Smooth muscle cell (in vitro differentiated cells): ENCODE measurements around the gene SMCP. TPM values are rescaled to one million over a fixed set of nuclear protein-coding genes. Genes with fewer than 3 reads are reported as not detected.

Source experiments
- DNase-seq: peaks from one replicate; lab custom pipeline; 2025; ENCODE audit not compliant: unreplicated experiment; lab: John Stamatoyannopoulos, UW
- H2AFZ ChIP-seq: fragments of 200-600 bp; sonication (generic); 2 replicates; pipeline ENCODE4 v1.6.0; 2016; ENCODE audit warnings: antibody characterized with exemption, low read depth, mild to moderate bottlenecking
- H3F3A ChIP-seq: fragments of 200-600 bp; sonication (generic); 2 replicates; pipeline ENCODE4 v1.6.0; 2017; ENCODE audit warnings: antibody characterized with exemption, low read depth
- H3K27ac ChIP-seq: fragments of 200-600 bp; sonication (generic); 2 replicates; pipeline ENCODE4 v1.5.1; 2016; ENCODE audit warnings: low read depth, mild to moderate bottlenecking
- H3K27me3 ChIP-seq: fragments of 200-600 bp; sonication (generic); 2 replicates; pipeline ENCODE4 v1.6.1; 2016; ENCODE audit warnings: low read depth, mild to moderate bottlenecking
- H3K36me3 ChIP-seq: fragments of 200-600 bp; sonication (generic); 2 replicates; pipeline ENCODE4 v1.5.1; 2016; ENCODE audit warnings: low read depth
- H3K4me1 ChIP-seq: fragments of 200-600 bp; sonication (generic); 2 replicates; pipeline ENCODE4 v1.5.1; 2016; ENCODE audit warnings: low read depth
- H3K4me2 ChIP-seq: fragments of 200-600 bp; sonication (generic); 2 replicates; pipeline ENCODE4 v1.6.0; 2016; ENCODE audit warnings: mild to moderate bottlenecking
- H3K4me3 ChIP-seq: fragments of 200-600 bp; sonication (generic); 2 replicates; pipeline ENCODE4 v1.5.1; 2016; ENCODE audit warnings: mild to moderate bottlenecking
- H3K79me2 ChIP-seq: fragments of 200-600 bp; sonication (generic); 2 replicates; pipeline ENCODE4 v1.6.0; 2016; ENCODE audit warnings: low read depth, mild to moderate bottlenecking
- H3K9ac ChIP-seq: fragments of 200-600 bp; sonication (generic); 2 replicates; pipeline ENCODE4 v1.6.0; 2016; ENCODE audit warnings: low read depth
- H3K9me3 ChIP-seq: fragments of 200-600 bp; sonication (generic); replicated peaks from 2 replicates; pipeline ENCODE4 v1.5.1; 2016; ENCODE audit warnings: low read depth
- H4K20me1 ChIP-seq: fragments of 200-600 bp; sonication (generic); 2 replicates; pipeline ENCODE4 v1.6.0; 2016; ENCODE audit warnings: low read depth
- WGBS: methylation state at CpG from one replicate; pipeline ENCODE4 v1.1.7; 2016; ENCODE audit warnings: low lambda C conversion rate; 5-methylcytosine and 5-hydroxymethylcytosine counted together
- polyA plus RNA-seq: library from polyadenylated mRNA; unstranded; fragments of >200 nt; fragmentation: Nextera tagmentation; extraction: Ambion mirVana; gene quantifications from 2 replicates; pipeline ENCODE4 v1.2.1, GENCODE V29; 2016
- total RNA-seq: library from RNA; depleted of rRNA; stranded (reverse); fragments of >200 nt; gene quantifications from 2 replicates; pipeline ENCODE4 v1.2.3, GENCODE V29; 2014
- TF ChIP-seq, protein P1 (sequence below): fragments of 200-600 bp; sonication (generic); IDR thresholded peaks from 2 replicates; pipeline ENCODE4 v1.5.1; 2017; ENCODE audit warnings: borderline replicate concordance, mild to moderate bottlenecking, antibody characterized with exemption; ENCODE audit not compliant: insufficient read depth, poor library complexity, severe bottlenecking

SMCP gene
- total and polyA plus RNA-seq, 2 experiments from 2014 or later = not detected

- H3K79me2 ChIP-seq = no peaks in the 10 kb centered on the region
- H3K4me3 ChIP-seq = no peak overlapping the region
- H3K9ac ChIP-seq = no peak overlapping the region
- H3K36me3 ChIP-seq = no peaks in the 10 kb centered on the region
- no peaks in the 10 kb centered on the region for H4K20me1 ChIP-seq
- H3K27me3 ChIP-seq = no peaks in the 10 kb centered on the region
- no peak overlapping the region for H3K27ac ChIP-seq
- DNase-seq = no peak
- H3F3A ChIP-seq = no peaks in the 10 kb centered on the region
- 60% methylated on average over 5 of the region's 5 CpGs for WGBS
- no peak overlapping the region for H2AFZ ChIP-seq
- H3K9me3 ChIP-seq = peaks cover 4% of the 10 kb centered on the region
- H3K4me2 ChIP-seq = no peak overlapping the region
- TF ChIP-seq, protein P1, sequence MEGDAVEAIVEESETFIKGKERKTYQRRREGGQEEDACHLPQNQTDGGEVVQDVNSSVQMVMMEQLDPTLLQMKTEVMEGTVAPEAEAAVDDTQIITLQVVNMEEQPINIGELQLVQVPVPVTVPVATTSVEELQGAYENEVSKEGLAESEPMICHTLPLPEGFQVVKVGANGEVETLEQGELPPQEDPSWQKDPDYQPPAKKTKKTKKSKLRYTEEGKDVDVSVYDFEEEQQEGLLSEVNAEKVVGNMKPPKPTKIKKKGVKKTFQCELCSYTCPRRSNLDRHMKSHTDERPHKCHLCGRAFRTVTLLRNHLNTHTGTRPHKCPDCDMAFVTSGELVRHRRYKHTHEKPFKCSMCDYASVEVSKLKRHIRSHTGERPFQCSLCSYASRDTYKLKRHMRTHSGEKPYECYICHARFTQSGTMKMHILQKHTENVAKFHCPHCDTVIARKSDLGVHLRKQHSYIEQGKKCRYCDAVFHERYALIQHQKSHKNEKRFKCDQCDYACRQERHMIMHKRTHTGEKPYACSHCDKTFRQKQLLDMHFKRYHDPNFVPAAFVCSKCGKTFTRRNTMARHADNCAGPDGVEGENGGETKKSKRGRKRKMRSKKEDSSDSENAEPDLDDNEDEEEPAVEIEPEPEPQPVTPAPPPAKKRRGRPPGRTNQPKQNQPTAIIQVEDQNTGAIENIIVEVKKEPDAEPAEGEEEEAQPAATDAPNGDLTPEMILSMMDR = no peak
- no peaks in the 10 kb centered on the region for H3K4me1 ChIP-seq
Observed at GRCh38 chr1:152906023-152906565, 28.0 kb downstream of the SMCP start.

- whole genome bisulfite sequencing = 67% methylated on average over 4 of the region's 4 CpGs
- no peak for DNase-seq
- TF ChIP-seq, protein P1 = no peak
- no peak within 1 kb of the TSS for H2AFZ ChIP-seq
- H3K4me3 ChIP-seq = no peak within 1 kb of the TSS
- no peak within 1 kb of the TSS for H3K4me2 ChIP-seq
- H3K36me3 ChIP-seq = no peaks in the 10 kb centered on the region
- H3K9ac ChIP-seq = no peak within 1 kb of the TSS
- no peaks in the 10 kb centered on the region for H3K79me2 ChIP-seq
- H3F3A ChIP-seq = no peaks in the 10 kb centered on the region
- H3K9me3 ChIP-seq = peaks cover 4% of the 10 kb centered on the region
- no peaks in the 10 kb centered on the region for H3K4me1 ChIP-seq
- H3K27me3 ChIP-seq = no peaks in the 10 kb centered on the region
- no peak within 1 kb of the TSS for H3K27ac ChIP-seq
- H4K20me1 ChIP-seq = no peaks in the 10 kb centered on the region
Observed at GRCh38 chr1:152907686-152908601, 29.8 kb downstream of the SMCP start, which contains the start of gene IVL. Gene IVL (plus strand): TSS chr1:152908546. CDS start chr1:152909798, 1,252 bp downstream.

GRCh38 chr1:152909206-152909605 is 31.1 kb downstream of the SMCP start:
- Histone ChIP-seq H3K27me3 (no peaks in the 10 kb centered on the region), H3F3A (no peaks in the 10 kb centered on the region), H3K9ac (no peak overlapping the region), H3K27ac (no peak overlapping the region), H3K79me2 (no peaks in the 10 kb centered on the region), H3K4me1 (no peaks in the 10 kb centered on the region), H3K36me3 (no peaks in the 10 kb centered on the region), H2AFZ (no peak overlapping the region), H3K9me3 (peaks cover 9% of the 10 kb centered on the region), H3K4me3 (no peak overlapping the region), H3K4me2 (no peak overlapping the region), H4K20me1 (no peaks in the 10 kb centered on the region)
- DNase-seq = no peak
- 67% methylated on average over 3 of the region's 3 CpGs for WGBS
- TF ChIP-seq, protein P1 = no peak
